ENCODE results near the gene SCARB1.
A peak's percentile ranks its signal among the peaks of the same experiment; 100 is the strongest.

- TF ChIP-seq CTCF (tag by site-specific recombination; IDR thresholded peaks at IDR 0.05) (peak; percentile 46), ZNF701 (tag by site-specific recombination; IDR thresholded peaks at IDR 0.05) (no peak), PRDM1 (tag by site-specific recombination; IDR thresholded peaks at IDR 0.05) (no peak), EGR2 (tag by site-specific recombination; IDR thresholded peaks at IDR 0.05; ENCODE audit: low read depth) (no peak), ZNF16 (tag by site-specific recombination; IDR thresholded peaks at IDR 0.05; ENCODE audit: low read depth) (no peak), ZNF18 (tag by site-specific recombination; IDR thresholded peaks at IDR 0.05) (no peak), ZNF558 (tag by site-specific recombination; IDR thresholded peaks at IDR 0.05) (no peak), ZNF48 (tag by site-specific recombination; IDR thresholded peaks at IDR 0.05) (no peak), TRIM28 (IDR thresholded peaks at IDR 0.05; ENCODE audit: borderline replicate concordance, low read length) (peak; percentile 83; the same call in 1 of the 2 replicates), ZNF146 (tag by site-specific recombination; IDR thresholded peaks at IDR 0.05) (no peak)
- TF ChIP-seq, protein P1, sequence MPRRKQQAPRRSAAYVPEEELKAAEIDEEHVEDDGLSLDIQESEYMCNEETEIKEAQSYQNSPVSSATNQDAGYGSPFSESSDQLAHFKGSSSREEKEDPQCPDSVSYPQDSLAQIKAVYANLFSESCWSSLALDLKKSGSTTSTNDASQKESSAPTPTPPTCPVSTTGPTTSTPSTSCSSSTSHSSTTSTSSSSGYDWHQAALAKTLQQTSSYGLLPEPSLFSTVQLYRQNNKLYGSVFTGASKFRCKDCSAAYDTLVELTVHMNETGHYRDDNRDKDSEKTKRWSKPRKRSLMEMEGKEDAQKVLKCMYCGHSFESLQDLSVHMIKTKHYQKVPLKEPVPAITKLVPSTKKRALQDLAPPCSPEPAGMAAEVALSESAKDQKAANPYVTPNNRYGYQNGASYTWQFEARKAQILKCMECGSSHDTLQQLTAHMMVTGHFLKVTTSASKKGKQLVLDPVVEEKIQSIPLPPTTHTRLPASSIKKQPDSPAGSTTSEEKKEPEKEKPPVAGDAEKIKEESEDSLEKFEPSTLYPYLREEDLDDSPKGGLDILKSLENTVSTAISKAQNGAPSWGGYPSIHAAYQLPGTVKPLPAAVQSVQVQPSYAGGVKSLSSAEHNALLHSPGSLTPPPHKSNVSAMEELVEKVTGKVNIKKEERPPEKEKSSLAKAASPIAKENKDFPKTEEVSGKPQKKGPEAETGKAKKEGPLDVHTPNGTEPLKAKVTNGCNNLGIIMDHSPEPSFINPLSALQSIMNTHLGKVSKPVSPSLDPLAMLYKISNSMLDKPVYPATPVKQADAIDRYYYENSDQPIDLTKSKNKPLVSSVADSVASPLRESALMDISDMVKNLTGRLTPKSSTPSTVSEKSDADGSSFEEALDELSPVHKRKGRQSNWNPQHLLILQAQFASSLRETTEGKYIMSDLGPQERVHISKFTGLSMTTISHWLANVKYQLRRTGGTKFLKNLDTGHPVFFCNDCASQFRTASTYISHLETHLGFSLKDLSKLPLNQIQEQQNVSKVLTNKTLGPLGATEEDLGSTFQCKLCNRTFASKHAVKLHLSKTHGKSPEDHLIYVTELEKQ (tag by site-specific recombination; IDR thresholded peaks at IDR 0.05; ENCODE audit: borderline replicate concordance) = no peak
Measured at GRCh38 chr12:124764451-124764850, 99.2 kb downstream of the SCARB1 start.
